GM20000 (cell line): Measurements from ENCODE around the gene GCHFR.

ENCODE experiments used
- DNase-seq: peaks from one replicate; pipeline ENCODE4 v3.0.0; 2012; ENCODE audit warnings: low spot score
- CTCF ChIP-seq: IDR thresholded peaks from 2 replicates; pipeline ENCODE4 v1.5.1; 2012; ENCODE audit warnings: mild to moderate bottlenecking, control low read depth; ENCODE audit errors: extremely low read depth, missing control alignments

GCHFR gene

DNA sequence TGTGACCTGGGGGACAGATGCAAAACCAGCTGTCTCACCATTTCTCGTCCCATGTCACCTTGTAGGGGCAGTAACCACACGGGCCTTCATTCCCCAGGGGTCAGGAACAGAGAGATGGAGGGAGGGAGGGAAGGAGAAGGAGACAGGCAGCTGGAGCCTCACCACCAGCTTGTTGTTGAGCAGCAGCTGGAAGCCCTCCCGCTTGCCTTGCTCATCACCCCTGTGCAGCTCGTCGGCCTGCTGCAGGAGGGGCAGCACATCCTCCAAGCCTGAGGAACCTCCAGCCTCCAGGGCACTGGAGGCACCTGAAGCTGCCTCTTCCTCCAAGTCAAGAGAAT is 19.1 kb upstream of the GCHFR start:
- no peak for DNase-seq
- no peak for TF ChIP-seq CTCF

DNA sequence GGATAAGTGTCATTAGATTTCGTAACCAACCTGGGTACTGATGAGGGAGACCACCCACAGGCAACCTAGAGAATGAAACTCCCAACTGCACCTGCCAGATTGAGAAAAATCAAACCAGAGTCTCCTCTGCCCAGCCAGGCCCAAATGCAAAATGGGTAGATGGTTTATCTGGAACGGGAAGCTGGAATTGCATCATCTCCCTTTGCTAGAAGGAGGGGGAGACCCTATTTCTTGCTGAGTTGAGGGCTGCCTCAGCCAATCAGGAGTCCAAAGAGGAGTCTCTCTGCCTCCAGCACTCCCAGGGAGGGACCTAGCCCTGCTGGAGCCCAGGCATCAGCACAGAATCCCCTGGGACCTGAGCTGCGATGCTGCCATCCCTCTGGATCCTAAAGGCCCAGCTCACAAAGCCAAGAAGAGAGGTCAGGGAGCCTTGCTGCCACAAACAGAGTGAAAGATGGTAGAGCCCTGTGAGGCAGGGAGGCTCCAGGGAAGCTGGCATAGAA is 16.9 kb upstream of the GCHFR start:
- no peak for TF ChIP-seq CTCF
- DNase-seq, result no peak

DNA sequence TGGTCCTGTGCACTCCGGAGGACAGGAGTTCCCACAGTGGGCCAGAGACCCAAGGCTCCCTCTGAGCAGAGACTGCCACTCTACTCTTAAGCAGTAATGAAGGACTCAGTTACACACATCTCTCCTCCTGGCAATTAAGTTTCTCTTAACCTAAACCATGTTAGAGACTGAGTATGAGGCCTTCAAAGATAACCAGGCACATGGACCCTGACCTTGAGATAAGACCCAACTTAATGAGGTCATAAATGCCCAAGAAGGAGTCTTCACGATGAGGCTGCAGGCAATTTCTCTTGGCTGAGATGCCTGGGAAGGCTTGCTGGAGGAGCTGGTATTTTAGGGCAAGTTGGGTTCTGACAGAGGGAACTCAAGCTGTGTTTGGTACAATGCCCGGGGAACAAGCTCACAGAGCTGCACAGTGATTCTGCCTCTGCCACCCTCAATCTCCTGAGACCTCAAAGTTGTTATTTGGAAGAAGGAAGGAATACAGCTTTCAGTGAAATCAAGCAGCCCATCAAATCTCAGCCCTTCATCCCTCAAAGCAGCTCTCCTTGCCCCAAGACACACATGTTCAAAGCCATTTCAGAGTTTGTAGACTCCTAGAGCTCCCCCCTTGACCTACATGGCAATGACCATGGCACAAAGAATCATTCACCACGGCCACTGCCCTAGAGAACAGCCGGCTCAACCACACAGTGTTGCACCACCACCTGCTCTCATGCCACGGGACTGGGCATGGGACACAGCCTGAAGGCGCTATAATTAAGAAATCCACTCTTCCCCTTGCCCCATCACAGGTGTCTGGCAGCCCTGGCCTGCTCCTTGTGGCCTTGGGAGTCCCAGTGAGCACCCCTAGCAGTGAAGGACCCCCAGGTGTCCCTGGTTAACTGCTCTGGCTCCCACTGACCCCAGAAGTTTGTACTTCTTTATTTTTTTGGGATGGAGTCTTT is 15.9 kb upstream of the GCHFR start:
- TF ChIP-seq CTCF, result no peak
- no peak for DNase-seq

GRCh38 chr15:40749151-40749630 is 14.7 kb upstream of the GCHFR start:
- no peak for TF ChIP-seq CTCF
- DNase-seq, result no peak

- no peak for TF ChIP-seq CTCF
- no peak for DNase-seq
These were observed 13.0 kb upstream of the GCHFR start for GRCh38 chr15:40750885-40751284.

- TF ChIP-seq CTCF, result no peak
- DNase-seq, result no peak
These were observed 12.1 kb upstream of the GCHFR start for GRCh38 chr15:40751745-40752144.

DNA sequence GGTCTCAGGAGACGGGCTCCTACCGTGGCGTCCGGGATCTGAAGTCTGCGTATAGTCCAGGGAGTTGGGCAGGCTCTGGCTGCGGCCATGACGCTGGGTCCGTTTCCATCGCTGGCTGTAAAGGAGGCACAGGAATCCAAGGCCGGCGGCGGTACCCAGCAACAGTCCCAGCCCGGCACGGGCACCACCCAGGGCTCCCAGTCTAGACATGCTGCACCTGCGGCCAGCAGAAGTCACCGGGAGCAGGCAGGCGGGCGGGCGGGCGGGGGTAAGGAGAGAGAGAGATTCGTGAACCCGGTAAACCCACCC is 9.3 kb upstream of the GCHFR start:
- TF ChIP-seq CTCF, result no peak
- DNase-seq, result no peak
